ENCODE results near the gene GOLGA1. TPM values are rescaled to one million over a fixed set of nuclear protein-coding genes. Genes with fewer than 3 reads are reported as not detected.
"Not testable (repeated sequence)": the region's sequence is repeated elsewhere in the genome, so short reads cannot be mapped to it uniquely, and the experiment has no call there.

The GOLGA1 gene
- polyA plus RNA-seq, 1 donor from 2014 or later = 15.3 TPM

DNA sequence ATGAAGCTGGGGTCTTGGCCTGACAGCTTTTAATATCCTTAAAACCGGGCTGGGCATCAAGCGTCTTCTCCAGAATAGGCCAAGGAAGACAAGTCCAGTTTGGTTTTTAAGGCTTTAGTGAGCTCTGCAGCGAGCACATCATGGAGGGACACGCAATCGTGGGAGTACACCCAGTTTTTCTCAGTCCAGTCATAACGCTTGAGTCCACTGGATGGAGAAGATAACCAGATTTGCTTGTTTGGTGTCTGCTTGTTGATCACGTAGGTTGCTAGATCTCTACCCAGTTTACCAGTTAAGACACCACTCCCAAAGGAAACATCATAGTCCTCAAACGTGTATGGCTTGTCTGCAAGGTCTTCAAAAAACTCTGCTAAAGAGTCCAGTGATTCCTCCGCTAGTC lies 27.4 kb upstream of the GOLGA1 start:
- no peaks in the 10 kb centered on the region for H3K9me3 ChIP-seq (ENCODE audit: low read length)
- H3K79me2 ChIP-seq (replicated peaks; ENCODE audit: insufficient read depth, low read length) = no peaks in the 10 kb centered on the region
- H4K20me1 ChIP-seq (ENCODE audit: insufficient read depth) = no peaks in the 10 kb centered on the region
- H3K36me3 ChIP-seq (ENCODE audit: insufficient read depth, low read length) = no peaks in the 10 kb centered on the region
- no peaks in the 10 kb centered on the region for H3K9me2 ChIP-seq (ENCODE audit: insufficient read depth, low read length)
- no peaks in the 10 kb centered on the region for H3F3A ChIP-seq (ENCODE audit: insufficient read depth, low read length, poor library complexity, severe bottlenecking)
- H3K4me2 ChIP-seq (ENCODE audit: low read length) = no peak overlapping the region
- H3K27ac ChIP-seq (ENCODE audit: low read length) = no peak overlapping the region
- TF ChIP-seq EZH2 (IDR thresholded peaks at IDR 0.05; ENCODE audit: borderline replicate concordance, insufficient read depth, low read length, poor library complexity, severe bottlenecking) (no peak), POLR2AphosphoS5 (IDR thresholded peaks at IDR 0.05) (no peak), RAD21 (conservative IDR thresholded peaks at IDR 0.05) (no peak)
- no peak overlapping the region for H2AFZ ChIP-seq (ENCODE audit: low read depth, low read length)
- H3K27me3 ChIP-seq (ENCODE audit: insufficient read depth, low read depth, low read length) = no peaks in the 10 kb centered on the region
- H3K4me3 ChIP-seq (ENCODE audit: low read length) = no peak overlapping the region
- H3K9ac ChIP-seq (ENCODE audit: low read length) = no peak overlapping the region

DNA sequence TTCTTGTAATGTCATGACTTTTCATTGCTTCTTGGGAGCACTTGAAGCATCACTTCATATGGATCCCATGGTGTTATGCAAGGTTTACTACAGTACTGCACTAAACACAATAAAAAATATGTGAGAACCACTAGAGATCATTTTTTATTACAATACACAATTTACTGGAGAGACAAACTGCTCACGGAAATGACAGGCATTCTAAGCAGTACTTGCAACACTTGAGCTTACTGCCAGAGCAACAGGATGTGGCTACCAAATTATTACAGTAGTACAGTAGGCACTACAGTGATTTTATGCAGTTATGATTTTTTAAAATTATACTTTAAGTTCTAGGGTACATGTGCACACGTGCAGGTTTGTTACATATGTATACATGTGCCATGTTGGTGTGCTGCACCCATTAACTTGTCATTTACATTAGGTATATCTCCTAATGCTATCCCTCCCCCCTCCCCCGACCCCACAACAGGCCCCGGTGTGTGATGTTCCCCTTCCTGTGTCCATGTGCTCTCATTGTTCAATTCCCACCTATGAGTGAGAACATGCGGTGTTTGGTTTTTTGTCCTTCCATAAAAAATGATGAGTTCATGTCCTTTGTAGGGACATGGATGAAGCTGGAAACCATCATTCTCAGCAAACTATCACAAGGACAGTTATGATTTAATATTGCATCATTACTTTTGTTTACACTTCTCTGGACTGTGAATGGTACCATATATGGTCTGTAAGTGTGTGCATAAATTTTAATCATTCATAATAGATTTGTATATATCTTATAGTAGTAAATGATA lies 25.1 kb upstream of the GOLGA1 start:
- not testable (repeated sequence) for H3K9me3 ChIP-seq (ENCODE audit: low read length); H3K79me2 ChIP-seq (replicated peaks; ENCODE audit: insufficient read depth, low read length); H2AFZ ChIP-seq (ENCODE audit: low read depth, low read length); H3K27me3 ChIP-seq (ENCODE audit: insufficient read depth, low read depth, low read length); H4K20me1 ChIP-seq (ENCODE audit: insufficient read depth); H3K27ac ChIP-seq (ENCODE audit: low read length); H3K9me2 ChIP-seq (ENCODE audit: insufficient read depth, low read length); H3K9ac ChIP-seq (ENCODE audit: low read length); H3F3A ChIP-seq (ENCODE audit: insufficient read depth, low read length, poor library complexity, severe bottlenecking); H3K4me2 ChIP-seq (ENCODE audit: low read length); H3K4me3 ChIP-seq (ENCODE audit: low read length); H3K36me3 ChIP-seq (ENCODE audit: insufficient read depth, low read length)

DNA sequence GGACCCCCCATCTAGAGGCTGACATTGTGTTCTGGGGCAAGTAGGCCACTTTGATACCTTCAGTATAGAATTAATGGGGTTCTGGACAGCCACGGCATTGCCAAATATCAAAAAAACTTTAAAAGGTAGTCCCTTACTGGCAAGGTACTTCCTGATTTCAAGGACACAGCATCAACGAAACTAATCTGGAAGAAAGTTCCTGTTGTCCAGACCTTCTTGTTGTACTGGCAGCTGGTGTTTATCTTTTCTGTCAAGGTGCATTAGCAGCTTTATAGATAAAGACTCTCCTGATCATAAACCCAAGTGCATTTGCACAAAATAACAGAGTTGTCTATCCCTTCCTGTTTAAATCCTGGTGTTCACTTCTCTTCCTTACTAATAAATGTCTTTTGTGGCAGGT lies 23.7 kb upstream of the GOLGA1 start:
- H3K4me3 ChIP-seq (ENCODE audit: low read length) = no peak overlapping the region
- H2AFZ ChIP-seq (ENCODE audit: low read depth, low read length) = no peak overlapping the region
- no peaks in the 10 kb centered on the region for H3K36me3 ChIP-seq (ENCODE audit: insufficient read depth, low read length)
- no peak overlapping the region for H3K27ac ChIP-seq (ENCODE audit: low read length)
- no peaks in the 10 kb centered on the region for H3K9me3 ChIP-seq (ENCODE audit: low read length)
- no peaks in the 10 kb centered on the region for H3K79me2 ChIP-seq (replicated peaks; ENCODE audit: insufficient read depth, low read length)
- H3K9ac ChIP-seq (ENCODE audit: low read length) = no peak overlapping the region
- TF ChIP-seq MXI1 (conservative IDR thresholded peaks at IDR 0.05; ENCODE audit: poor library complexity, severe bottlenecking) (no peak), EP300 (conservative IDR thresholded peaks at IDR 0.05; ENCODE audit: poor library complexity, severe bottlenecking) (no peak), TAF1 (IDR thresholded peaks at IDR 0.05; ENCODE audit: low read depth) (no peak), SMC3 (conservative IDR thresholded peaks at IDR 0.05; ENCODE audit: poor library complexity) (no peak), EZH2 (IDR thresholded peaks at IDR 0.05; ENCODE audit: borderline replicate concordance, insufficient read depth, low read length, poor library complexity, severe bottlenecking) (no peak), POLR2AphosphoS5 (IDR thresholded peaks at IDR 0.05) (no peak), RAD21 (conservative IDR thresholded peaks at IDR 0.05) (no peak)
- TF ChIP-seq, protein P1, sequence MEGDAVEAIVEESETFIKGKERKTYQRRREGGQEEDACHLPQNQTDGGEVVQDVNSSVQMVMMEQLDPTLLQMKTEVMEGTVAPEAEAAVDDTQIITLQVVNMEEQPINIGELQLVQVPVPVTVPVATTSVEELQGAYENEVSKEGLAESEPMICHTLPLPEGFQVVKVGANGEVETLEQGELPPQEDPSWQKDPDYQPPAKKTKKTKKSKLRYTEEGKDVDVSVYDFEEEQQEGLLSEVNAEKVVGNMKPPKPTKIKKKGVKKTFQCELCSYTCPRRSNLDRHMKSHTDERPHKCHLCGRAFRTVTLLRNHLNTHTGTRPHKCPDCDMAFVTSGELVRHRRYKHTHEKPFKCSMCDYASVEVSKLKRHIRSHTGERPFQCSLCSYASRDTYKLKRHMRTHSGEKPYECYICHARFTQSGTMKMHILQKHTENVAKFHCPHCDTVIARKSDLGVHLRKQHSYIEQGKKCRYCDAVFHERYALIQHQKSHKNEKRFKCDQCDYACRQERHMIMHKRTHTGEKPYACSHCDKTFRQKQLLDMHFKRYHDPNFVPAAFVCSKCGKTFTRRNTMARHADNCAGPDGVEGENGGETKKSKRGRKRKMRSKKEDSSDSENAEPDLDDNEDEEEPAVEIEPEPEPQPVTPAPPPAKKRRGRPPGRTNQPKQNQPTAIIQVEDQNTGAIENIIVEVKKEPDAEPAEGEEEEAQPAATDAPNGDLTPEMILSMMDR (IDR thresholded peaks at IDR 0.05; ENCODE audit: poor library complexity, severe bottlenecking) = no peak
- TF ChIP-seq, protein P2, sequence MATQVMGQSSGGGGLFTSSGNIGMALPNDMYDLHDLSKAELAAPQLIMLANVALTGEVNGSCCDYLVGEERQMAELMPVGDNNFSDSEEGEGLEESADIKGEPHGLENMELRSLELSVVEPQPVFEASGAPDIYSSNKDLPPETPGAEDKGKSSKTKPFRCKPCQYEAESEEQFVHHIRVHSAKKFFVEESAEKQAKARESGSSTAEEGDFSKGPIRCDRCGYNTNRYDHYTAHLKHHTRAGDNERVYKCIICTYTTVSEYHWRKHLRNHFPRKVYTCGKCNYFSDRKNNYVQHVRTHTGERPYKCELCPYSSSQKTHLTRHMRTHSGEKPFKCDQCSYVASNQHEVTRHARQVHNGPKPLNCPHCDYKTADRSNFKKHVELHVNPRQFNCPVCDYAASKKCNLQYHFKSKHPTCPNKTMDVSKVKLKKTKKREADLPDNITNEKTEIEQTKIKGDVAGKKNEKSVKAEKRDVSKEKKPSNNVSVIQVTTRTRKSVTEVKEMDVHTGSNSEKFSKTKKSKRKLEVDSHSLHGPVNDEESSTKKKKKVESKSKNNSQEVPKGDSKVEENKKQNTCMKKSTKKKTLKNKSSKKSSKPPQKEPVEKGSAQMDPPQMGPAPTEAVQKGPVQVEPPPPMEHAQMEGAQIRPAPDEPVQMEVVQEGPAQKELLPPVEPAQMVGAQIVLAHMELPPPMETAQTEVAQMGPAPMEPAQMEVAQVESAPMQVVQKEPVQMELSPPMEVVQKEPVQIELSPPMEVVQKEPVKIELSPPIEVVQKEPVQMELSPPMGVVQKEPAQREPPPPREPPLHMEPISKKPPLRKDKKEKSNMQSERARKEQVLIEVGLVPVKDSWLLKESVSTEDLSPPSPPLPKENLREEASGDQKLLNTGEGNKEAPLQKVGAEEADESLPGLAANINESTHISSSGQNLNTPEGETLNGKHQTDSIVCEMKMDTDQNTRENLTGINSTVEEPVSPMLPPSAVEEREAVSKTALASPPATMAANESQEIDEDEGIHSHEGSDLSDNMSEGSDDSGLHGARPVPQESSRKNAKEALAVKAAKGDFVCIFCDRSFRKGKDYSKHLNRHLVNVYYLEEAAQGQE (IDR thresholded peaks at IDR 0.05; ENCODE audit: borderline replicate concordance) = no peak
- no peaks in the 10 kb centered on the region for H3K9me2 ChIP-seq (ENCODE audit: insufficient read depth, low read length)
- H3K27me3 ChIP-seq (ENCODE audit: insufficient read depth, low read depth, low read length) = no peaks in the 10 kb centered on the region
- no peaks in the 10 kb centered on the region for H3F3A ChIP-seq (ENCODE audit: insufficient read depth, low read length, poor library complexity, severe bottlenecking)
- no peaks in the 10 kb centered on the region for H4K20me1 ChIP-seq (ENCODE audit: insufficient read depth)
- no peak overlapping the region for H3K4me2 ChIP-seq (ENCODE audit: low read length)
